GM18861 (cell line): ENCODE data around the gene RNF123.
"Not testable (repeated sequence)": the region's sequence is repeated elsewhere in the genome, so short reads cannot be mapped to it uniquely, and the experiment has no call there.

Experiments used
- ATAC-seq: cut with Tn5 transposase; IDR thresholded peaks from one replicate; pipeline ENCODE4 v1.9.1; 2021; ENCODE audit not compliant: unreplicated experiment

The RNF123 gene

DNA sequence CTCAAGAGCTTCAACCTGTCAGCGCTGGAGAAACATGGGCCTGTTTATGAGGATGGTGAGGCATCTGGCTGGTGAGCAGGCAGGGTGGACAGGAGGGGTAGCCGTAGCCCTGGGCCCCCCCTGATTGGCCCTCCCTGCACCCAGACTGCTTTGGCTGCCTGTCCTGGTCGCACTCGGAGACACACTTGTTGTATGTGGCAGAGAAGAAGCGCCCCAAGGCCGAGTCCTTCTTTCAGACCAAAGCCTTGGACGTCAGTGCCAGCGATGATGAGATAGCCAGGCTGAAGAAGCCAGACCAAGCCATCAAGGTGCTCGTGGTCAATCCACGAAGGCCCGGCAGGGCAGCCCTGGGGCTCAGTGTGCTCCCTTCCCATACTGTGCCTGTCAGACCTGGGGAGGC is 13.4 kb upstream of the RNF123 start:
- no peak for ATAC-seq

DNA sequence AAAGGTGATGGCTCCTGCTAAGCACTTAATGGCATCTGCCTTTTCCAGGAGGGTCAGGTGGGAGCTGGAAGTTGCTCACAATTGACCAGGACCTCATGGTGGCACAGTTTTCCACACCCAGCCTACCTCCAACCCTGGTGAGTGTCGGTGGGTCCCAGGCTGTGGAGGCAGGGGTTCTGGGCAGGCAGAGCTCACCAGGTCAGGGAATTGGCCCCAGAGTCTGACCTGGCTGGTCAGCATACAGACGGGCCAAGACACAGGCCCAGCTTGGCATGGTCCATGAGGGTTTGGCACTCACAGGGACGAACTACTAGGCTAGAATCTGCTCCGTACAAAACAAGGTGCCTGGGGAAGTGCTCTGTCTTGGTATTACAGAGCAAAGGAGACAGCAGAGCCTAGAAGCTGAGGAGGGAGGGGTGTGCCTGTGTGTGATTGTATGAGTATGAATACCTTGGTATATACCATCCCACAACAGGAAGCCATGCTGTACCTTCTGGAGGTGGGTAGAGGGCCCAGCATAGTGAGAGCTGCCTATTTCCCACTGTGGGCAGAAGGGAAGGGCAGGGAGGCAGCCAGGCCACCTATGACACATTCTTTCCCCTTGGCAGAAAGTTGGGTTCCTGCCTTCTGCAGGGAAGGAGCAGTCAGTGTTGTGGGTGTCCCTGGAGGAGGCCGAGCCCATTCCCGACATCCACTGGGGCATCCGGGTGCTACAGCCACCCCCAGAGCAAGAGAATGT is 8.7 kb upstream of the RNF123 start:
- ATAC-seq: no peak

DNA sequence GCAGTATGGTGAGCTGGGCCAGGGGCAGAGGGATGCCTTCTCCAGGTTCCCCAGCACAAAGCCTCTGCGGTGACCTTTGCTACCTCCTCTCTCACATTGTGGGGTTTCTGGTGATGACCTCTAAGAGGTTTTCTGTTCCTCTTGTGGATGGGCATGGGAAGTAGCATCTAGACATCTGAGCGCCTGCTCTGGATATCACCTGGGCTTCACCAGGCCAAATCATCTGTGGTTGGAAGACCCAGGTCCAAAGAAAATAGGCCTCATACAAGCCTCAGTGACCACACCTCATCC is 8.2 kb upstream of the RNF123 start:
- ATAC-seq: no peak

DNA sequence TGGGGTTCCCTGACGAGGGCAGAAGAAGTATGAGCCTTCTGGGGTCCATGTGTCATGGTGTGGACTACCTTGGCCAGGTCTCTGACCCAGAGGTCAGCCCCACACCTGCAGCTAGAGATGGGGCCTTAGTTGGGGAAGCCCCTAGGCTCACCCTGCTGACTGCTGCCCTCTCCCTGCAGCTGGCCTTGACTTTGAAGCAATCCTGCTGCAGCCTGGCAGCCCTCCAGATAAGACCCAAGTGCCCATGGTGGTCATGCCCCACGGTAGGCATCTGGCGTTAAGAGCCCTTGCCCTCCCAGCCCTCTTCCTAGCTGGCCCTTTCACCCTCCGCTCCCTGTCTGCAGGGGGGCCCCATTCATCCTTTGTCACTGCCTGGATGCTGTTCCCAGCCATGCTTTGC is 7.8 kb upstream of the RNF123 start:
- no peak for ATAC-seq

DNA sequence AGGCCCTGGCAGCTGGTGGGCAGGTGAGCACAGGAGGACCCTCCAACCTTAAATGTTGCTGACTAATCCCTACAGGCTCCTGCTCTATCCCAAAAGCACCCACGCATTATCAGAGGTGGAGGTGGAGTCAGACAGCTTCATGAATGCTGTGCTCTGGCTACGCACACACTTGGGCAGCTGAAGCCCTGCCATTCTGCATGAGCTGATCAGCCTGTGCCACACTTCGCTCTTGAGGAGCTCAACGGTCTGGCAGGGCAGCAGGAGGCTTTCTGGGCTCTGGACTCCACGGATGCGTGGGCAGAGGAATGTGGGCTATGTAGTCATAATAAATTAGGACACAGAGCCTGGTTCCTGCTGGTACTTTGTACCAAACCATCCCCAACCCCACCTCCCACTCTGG is 6.2 kb upstream of the RNF123 start:
- no peak for ATAC-seq

DNA sequence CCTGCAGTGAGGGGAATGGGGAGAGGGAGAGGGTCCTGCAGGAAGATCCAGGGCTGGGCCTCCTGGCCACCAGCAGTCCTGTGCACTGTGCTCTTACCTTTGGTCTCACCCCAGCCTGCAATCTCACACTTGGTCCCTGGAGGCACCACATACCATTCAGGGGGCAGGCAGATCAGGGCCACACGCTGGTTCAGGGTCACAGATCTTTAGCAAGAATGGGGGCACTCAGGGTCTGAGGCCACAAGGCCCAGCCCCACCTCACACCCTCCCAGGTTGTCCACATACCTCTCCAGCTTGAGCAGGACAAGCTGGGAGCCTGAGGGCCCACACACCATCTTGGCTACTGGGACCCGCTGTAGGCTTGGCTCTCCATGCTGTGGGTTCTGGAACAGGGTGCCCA is 4.9 kb upstream of the RNF123 start:
- not testable (repeated sequence) for ATAC-seq

DNA sequence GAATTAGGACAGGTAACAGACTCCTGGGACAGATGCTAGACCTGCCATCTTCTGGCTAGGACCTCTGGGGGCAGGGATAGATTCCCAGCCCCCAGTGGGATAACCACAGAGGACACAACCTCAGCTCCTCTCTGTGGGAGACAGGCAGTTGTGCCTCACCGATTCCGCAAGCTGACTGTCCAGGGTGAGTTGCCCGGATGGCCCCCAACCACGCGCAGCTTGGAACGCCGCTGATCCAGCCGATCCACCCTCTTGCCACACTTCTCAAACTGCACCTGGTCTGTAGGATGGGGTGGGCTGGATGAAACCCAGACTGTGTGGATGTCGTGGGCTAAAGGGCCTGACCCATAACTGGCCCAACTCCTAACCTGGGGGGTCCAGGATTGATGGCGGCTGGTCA is 4.3 kb upstream of the RNF123 start:
- ATAC-seq: not testable (repeated sequence)

DNA sequence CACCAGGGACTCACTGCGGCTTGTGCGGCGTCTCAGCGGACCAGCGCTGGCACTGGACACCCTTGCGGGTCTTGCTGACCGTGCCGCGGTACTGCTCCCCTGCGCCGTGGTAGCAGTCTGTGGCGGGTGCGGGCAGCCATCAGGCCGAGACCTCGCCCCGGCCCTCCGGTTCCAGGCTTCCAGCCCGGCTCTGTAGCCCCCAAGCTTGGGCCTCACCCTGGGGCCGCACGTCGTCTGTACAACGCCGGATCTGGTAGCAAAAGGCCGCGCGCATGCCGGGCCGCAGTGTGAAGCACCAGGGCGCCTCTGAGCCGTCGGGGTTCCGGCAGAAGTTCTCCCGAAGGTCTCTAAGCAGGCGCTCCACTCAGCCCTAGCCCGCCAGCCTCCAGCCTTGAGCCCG is 3.5 kb upstream of the RNF123 start:
- ATAC-seq: not testable (repeated sequence)

DNA sequence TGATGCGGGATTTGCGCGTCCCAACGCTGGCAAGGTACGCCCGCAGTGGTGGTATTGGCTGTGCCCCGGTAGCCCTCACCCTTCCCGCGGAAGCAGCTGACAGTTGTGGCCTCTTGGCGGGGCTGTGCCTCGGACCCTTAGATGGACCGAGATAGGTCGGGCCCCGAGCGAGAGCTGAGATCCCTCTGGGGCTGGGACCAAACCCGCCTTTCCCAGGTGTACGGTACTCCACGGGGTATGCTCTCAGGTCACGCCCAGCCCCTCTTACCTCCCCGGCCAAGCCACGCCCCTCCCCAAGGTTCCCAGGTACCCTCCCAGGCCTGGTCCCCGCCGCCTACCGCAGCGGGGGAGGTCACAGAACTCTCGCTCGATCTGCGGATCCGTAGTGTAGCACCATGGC is 3.0 kb upstream of the RNF123 start:
- ATAC-seq: not testable (repeated sequence)

DNA sequence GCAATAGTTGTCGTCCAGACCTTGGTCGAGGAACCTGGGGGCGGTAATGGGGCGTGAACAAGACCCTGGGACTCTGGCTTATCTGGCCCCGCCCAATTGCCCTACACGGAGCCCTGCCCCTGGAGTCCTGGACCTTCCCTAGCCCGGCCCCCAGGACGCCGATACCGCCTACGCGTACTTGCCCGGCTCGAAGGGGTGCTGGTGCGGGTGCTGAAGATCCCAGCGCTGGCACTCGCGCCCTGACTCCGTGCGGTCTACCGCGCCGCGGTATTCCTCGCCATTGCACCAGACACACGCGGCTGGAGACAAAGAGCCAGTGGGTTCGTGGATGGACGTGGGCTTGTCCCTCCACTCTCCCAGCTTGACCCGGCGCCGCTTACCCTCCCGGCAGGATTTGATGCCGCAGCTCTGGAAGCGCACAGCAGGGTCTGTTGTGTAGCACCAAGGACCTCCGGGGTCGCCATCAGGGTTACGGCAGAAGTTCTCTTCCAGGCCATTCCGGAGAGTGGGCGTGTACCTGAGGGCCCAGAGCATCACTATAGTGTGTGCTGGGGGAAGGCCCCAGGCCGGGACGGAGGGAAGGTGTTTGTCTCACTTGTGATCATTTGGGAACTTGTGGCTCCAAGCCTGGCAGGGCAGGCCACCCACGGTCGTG is 2.5 kb upstream of the RNF123 start:
- ATAC-seq: not testable (repeated sequence)

DNA sequence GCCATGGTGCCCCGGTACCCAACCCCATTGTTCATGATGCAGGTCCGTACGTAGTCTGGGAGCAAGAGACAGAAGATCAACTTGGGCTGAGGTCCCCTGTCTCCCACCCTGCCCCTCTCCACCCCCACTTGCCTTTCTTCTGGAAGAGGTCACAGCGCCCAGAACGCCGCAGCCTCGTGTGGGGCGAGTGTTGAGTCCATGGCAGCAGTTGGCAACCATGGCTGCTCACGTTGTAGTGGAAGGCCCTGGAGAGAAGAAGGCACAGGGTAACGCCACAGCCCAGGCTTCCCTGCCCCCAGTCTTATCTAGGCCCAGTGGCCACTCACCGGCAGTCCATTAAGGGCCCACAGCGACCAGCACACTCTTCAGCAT is 1.9 kb upstream of the RNF123 start:
- not testable (repeated sequence) for ATAC-seq

DNA sequence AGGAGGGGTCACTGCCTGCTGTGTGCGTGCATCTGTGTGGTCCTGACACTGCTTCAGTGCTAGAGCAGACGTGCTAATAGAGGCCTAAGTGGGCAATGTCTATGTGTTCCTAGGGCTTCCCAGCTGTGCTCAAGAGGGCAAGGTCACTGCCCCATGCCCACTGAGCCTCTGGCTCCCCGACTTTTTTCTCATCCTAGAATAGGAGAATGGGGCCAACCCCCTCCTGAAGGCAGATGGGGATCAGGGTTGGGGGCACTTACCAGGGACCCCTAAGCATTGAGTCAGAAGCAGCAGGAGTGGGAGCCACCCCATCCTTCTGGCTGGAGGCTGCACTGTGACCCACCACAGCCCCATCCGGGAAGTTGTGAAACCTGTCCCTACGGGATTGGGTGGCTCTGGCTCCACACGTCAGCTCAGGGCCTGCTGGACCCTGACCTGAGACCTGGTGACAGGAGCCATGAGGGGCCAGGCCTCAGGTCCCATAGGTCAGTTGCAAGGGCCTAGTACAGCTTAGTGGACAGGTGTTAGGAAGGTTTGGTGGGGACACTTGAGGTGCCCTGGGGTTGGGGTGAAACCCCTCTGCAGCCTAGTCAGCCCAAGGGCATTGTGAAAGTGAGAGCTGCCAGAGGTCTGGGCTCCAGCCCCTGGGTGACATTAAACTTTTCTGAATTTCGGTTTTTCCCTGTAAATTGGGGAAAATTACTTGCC is 865 bp upstream of the RNF123 start:
- ATAC-seq: not testable (repeated sequence)

DNA sequence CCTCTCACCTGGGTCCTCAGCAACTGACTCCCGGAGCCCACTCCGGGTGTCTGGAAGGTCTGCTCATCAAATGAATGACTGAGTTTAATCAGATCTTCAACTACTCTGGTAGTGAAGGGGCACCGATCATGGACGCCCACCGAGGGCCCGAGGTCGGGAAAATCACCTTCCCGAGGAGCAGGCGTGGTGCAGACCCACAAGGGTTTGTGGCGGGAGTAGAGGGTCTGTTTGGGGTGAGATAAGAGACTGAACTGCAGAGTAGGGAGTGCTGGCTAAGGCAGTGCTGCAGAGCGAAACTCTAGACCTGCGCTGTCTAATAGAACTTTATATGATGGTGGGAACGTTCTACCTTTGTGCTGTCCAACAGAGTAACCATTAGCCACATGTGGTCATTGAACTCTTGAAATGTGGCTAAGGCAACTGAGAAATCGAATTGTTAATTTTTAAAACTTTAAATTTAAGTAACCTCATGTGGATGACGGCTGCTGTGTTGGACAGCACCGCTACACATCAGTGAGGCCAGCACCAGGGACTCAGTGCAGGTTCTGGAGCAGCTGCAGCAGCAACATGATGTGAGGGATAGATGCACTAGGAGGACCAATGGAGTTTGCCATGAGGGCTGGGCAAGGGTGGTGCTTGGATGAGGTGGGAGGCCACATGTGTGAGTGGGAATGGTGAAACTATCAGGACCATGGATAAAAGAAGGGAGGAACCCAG is 709 bp downstream of the RNF123 start:
- not testable (repeated sequence) for ATAC-seq

DNA sequence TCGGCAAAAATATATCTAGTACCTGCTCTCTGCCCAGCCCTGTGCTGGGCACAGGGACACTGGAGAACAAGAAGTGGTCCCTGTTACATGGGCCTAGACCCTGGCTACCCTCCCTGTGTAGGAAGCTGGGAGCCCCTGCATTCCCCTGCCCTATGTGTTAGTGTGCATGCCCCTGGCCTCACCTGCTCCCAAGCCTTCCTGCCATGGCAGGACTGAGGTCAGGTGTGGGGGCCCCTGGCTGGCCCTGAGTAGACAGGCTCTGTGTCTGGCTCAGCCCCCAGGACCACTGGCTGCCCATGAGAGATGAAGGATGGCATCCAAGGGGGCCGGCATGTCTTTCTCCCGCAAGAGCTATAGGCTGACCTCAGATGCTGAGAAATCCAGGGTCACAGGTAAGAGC is 1.5 kb downstream of the RNF123 start:
- ATAC-seq: not testable (repeated sequence)

DNA sequence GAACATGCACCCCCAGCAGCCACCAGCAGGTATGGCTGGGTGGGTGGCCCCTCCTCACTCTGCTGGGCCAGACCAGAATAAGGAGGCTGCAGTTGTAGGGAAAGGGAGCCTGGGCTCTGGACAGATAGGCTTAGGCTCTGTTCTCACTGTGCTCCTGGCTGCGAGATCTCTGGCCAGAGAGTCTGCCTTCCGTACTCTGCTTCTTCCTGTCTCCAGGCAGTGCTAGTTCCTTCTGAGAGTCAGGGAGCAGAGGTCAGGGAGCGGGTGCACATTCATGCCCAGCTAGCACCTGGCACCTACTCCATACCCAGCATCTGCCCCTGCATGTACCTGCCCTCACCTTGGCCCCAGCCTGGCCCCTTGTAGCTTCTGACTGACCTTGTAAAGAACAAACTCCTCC is 2.1 kb downstream of the RNF123 start:
- ATAC-seq: not testable (repeated sequence)

DNA sequence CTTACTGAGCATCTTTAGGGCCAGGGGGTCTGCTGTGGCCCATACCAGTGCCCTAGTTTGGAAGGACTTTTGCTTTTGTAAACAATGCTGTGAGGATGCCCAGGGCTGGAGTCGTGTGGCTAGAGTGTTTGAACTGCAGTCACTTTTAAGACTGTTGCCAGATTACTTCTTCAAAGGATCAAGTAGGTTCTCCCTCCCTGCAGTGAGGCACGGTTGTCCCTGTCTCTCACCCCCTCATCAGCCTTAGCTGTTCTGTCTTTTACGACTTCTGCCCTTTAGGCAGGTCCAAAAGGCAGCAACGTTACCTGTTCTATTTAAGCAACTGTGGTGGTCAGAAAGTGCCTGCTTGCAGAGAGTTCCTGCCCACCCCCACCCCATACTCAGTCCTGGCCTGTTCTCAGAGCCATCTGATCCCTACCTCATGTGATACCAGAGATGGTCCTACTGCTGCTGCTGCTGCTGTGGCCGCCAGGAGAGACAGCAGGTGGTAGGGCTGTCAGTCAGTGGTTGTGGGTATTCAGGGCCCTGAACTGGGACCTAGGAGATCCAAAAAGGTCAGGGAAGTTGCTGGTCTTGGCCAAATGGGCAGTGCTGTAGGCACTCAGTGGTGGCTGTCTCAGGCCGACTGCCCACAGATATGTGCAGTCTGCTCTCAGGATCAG is 5.2 kb downstream of the RNF123 start:
- not testable (repeated sequence) for ATAC-seq

DNA sequence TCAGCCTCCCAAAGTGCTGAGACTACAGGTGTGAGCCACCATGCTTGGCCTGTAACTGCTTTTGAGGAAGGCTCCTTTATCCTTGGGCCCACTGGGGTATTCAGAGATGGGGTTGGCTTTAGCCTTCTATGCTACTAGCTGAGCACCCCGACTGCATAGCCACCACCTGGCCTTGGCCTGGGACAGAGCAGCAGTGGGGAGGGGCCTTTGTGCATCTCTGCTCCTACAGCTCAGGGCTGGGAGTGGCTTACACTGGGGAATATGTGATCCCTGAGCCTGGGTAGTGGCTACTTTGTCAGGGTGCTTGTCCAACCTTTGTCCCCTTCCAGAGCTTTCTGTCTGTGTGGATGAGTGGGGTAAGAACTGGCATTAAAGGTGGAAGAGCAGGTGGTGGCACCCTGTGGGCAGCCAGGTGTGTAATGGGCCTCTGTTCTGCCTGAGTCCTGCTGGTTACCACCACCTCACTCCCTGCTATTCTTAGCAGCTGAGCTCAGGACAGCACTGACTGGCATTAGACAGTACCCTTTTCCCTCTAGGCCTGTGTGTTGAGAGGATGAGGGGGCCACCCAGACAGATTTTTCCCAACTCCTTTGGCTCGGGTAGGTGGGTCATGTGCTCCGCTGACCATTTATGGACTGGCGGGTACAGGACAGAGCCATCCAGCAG is 6.1 kb downstream of the RNF123 start:
- not testable (repeated sequence) for ATAC-seq

DNA sequence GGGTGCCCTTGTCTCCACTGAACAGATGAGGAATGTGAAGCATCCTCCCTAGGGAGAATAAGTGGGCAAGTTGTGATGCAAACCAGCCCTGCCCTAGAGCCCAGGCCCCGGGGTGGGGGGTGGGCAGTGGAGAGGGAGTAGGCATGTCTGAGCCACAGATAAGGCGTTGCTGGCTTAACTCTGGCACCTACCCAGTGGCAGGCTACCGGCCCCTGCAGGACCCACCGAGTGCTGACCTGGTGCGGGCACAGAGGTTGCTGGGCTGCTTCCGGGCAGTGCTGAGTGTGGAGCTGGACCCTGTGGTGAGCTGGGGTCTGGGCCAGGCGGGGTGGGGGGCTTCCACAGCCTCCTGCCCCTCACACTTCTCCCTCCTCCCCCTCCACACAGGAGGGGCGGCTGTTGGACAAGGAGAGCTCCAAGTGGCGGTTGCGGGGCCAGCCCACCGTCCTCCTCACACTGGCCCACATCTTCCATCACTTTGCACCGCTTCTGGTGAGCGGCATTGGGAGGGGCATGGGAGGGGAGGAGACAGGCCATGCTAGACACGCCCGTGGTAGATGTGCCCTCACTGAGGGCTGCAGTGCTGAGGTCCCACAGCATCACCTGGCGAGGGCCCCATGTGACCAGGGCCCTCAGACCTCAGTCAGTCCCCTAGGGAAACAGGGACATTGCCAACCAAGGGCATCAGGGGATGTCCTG is 10.1 kb downstream of the RNF123 start:
- no peak for ATAC-seq

DNA sequence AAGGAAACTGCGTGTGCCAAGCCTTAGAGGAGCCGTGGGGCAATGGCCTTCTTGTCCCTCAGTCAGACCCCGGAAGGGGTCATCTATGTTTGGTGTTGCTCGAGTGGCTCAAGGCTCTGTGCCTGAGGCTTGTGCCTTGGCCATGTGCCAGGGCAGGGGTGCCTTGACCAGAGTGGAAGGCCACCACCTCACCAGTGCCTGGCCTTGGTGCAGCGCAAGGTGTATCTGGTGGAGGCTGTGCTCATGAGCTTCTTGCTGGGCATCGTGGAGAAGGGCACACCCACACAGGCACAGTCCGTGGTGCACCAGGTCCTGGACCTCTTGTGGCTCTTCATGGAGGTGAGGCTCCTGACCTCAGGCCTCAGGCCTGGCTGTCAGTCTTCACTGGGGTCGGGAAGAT is 10.7 kb downstream of the RNF123 start:
- ATAC-seq: no peak
